ENCODE results near the gene FANCC.

Gene FANCC

GRCh38 chr9:95138474-95138873 lies 179.0 kb downstream of the FANCC start:
- peak; percentile 93 for DNase-seq

- peak; percentile 67 for DNase-seq
Observed at GRCh38 chr9:95137587-95138145, 179.8 kb downstream of the FANCC start.

GRCh38 chr9:95135756-95136155 lies 181.8 kb downstream of the FANCC start:
- DNase-seq: no peak

GRCh38 chr9:95134457-95134881 lies 183.0 kb downstream of the FANCC start:
- DNase-seq: no peak

GRCh38 chr9:95133325-95133705 lies 184.2 kb downstream of the FANCC start:
- DNase-seq: no peak

GRCh38 chr9:95132366-95133324 lies 184.9 kb downstream of the FANCC start:
- no peak for DNase-seq

GRCh38 chr9:95131023-95131943 lies 186.2 kb downstream of the FANCC start:
- peak; percentile 48 for DNase-seq

- DNase-seq: no peak
Observed at GRCh38 chr9:95130484-95130883, 187.0 kb downstream of the FANCC start.

GRCh38 chr9:95129476-95130291 lies 187.8 kb downstream of the FANCC start:
- DNase-seq: peak; percentile 31

GRCh38 chr9:95128177-95128524 lies 189.4 kb downstream of the FANCC start:
- no peak for DNase-seq

- peak; percentile 70 for DNase-seq
Observed at GRCh38 chr9:95127249-95128176, 190.0 kb downstream of the FANCC start.

GRCh38 chr9:95126739-95127138 lies 190.8 kb downstream of the FANCC start:
- DNase-seq: no peak

GRCh38 chr9:95125652-95126051 lies 191.9 kb downstream of the FANCC start:
- no peak for DNase-seq

GRCh38 chr9:95124582-95125367 lies 192.7 kb downstream of the FANCC start:
- no peak for DNase-seq

- DNase-seq: no peak
Observed at GRCh38 chr9:95120781-95121370, 196.6 kb downstream of the FANCC start.

- no peak for DNase-seq
Observed at GRCh38 chr9:95118596-95118995, 198.9 kb downstream of the FANCC start.

- no peak for DNase-seq
Observed at GRCh38 chr9:95116808-95117204, 200.7 kb downstream of the FANCC start.

GRCh38 chr9:95116002-95116807 lies 201.3 kb downstream of the FANCC start:
- DNase-seq: no peak

- DNase-seq: no peak
Observed at GRCh38 chr9:95115104-95115503, 202.4 kb downstream of the FANCC start.

All from NCI-H1105 (cell line).